AG09309 (cell line): ENCODE measurements around the gene SNCAIP.
A peak's percentile ranks its signal among the peaks of the same experiment; 100 is the strongest.

Source experiments
- DNase-seq: peaks from one replicate; pipeline ENCODE4 v3.0.0-alpha.2; 2010; ENCODE audit warnings: low read depth
- H3K4me3 ChIP-seq: 2 replicates; pipeline ENCODE4 v1.5.1; 2011; ENCODE audit warnings: mild to moderate bottlenecking, low read depth, low read length, moderate library complexity; ENCODE audit not compliant: control insufficient read depth
- CTCF ChIP-seq: IDR thresholded peaks from 2 replicates; pipeline ENCODE4 v1.5.1; 2011; ENCODE audit warnings: mild to moderate bottlenecking, low read depth, low read length, inconsistent platforms; ENCODE audit not compliant: insufficient read depth, control insufficient read depth; ENCODE audit errors: missing control alignments

The SNCAIP gene

GRCh38 chr5:122297587-122298298 lies 14.3 kb upstream of the SNCAIP start:
- DNase-seq, result no peak
- H3K4me3 ChIP-seq, result no peak overlapping the region
- TF ChIP-seq CTCF, result no peak

- TF ChIP-seq CTCF, result no peak
- DNase-seq, result no peak
- H3K4me3 ChIP-seq, result no peak overlapping the region
These were observed 11.7 kb upstream of the SNCAIP start for GRCh38 chr5:122300374-122300773.

DNA sequence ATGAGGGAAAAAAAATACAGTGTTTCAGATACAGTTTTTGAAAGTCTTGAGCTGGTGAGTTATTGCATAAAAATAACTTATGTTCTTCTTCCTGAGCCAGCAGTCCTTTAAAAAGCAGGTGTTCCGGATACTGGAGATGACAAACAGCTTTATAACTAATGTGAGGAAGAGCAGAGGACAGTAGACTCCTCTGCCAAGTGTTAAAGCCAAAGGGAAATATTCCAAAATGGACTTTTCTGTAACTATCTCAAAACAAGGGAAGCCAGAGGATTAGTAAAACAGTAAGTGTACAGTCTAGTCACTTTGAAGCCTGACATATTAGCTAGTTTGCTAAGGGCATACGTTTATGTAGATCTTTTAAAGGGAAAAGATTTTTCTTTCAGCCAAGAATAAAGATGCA lies 11.0 kb upstream of the SNCAIP start:
- no peak for TF ChIP-seq CTCF
- H3K4me3 ChIP-seq, result no peak overlapping the region
- no peak for DNase-seq

DNA sequence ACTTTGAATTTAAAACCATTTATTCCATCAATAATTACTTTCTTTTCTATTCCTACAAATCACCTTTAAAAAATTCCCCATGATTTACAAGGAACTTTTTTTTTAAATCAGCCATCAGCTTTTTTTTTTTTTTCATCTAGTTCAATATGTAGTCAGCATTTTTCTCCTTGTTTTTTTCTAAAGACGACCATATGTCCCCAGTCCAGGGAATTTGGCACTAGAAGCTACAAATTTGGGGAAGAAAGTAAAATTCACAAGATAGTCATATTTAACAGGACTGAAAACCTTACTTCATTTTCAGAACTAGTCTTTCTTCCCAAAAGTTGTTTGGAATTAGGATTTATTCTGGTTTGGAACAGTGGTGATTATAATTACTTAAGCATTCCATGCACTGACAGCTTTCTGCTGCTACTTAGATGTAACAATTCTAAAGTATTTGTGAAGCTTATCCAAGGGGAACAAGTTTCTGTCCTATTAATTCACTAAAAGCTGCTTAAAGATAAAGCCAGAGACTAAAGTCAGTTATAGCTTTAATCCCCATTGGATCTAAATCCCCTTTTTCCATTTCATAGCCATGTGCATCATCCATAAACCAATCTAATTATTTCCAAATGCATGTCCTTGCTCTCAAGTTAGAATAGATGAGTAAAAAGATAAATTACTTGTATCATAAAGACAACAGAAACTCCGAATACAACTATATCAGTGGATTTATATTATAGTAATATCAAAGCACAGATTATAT lies 7.4 kb upstream of the SNCAIP start:
- no peak for TF ChIP-seq CTCF
- H3K4me3 ChIP-seq, result no peak overlapping the region
- no peak for DNase-seq

DNA sequence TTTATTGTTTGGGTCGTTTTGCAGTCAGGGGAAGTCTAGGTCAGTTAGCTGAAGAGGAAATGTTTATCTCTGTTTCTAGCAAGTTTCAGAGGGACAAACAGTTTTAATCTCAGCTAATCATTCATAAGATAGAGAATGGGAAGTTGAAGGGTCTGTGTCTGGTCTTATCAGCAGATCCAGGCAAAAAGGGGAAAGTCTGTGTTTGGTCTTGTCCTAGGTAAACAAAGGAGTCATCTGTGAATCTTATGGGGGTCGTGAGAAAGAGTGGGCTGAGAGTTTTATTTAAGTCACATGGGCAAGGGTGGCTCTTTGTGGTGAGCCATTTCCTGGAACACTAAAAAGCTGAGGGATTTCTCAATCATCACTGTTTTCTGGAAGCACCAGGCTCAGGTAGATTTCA lies 5.6 kb upstream of the SNCAIP start:
- H3K4me3 ChIP-seq, result no peak overlapping the region

GRCh38 chr5:122310889-122311288 lies 1.1 kb upstream of the SNCAIP start:
- DNase-seq, result no peak
- no peak for TF ChIP-seq CTCF
- H3K4me3 ChIP-seq, result peak overlapping the region; percentile 55

More for the DNA sequence above, 5.6 kb upstream of the SNCAIP start:
- DNase-seq, result no peak
- TF ChIP-seq CTCF, result no peak

DNA sequence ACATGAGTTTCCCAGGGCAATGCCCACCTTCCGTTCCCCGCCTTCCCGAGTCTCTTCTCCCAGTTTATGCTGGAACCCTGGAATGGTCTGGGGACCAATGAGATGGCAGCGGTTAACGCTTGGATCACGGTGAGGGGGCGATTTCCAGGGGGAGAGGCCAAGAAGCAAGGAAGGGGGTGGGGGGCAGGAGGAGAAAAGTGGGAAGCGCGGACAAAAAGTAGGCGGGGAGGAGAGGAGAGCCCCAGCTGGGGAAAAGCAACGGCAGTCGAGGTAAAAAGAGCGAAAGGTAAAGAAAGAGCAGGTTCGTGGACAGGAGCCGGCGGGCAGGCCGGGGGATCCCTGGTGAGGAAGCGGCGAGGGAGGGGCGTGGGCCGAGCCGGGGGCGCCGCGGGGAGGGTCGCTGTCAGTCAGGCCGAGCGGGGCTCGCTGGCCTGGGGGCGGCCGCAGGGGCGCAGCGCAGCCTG lies 508 bp upstream of the SNCAIP start:
- DNase-seq, result no peak
- peak overlapping the region; percentile 55 for H3K4me3 ChIP-seq
- TF ChIP-seq CTCF, result no peak
